MCF 10A (cell line): Measurements from ENCODE around the gene ADORA1. TPM values are rescaled to one million over a fixed set of nuclear protein-coding genes. Genes with fewer than 3 reads are reported as not detected.

ENCODE experiments used
- BruUV-seq: library from RNA; stranded (reverse); fragments of 400-500 nt; replicated peaks from 2 replicates; lab custom pipeline; 2021; lab: Mats Ljungman, UMichigan
- CTCF ChIA-PET: fragments of 300-600 bp; sonication (Branson Sonifier 250); formaldehyde crosslinking; extraction: SDS; loops from one replicate; lab custom pipeline; 2021; ENCODE audit warnings: antibody characterized with exemption, inconsistent platforms; lab: Yijun Ruan, JAX
- POLR2A ChIA-PET: fragments of 300-600, 350-650 bp; sonication (Branson Sonifier 250); formaldehyde crosslinking; extraction: SDS; loops from one replicate; lab custom pipeline; 2020; ENCODE audit warnings: antibody characterized with exemption, inconsistent platforms; lab: Yijun Ruan, JAX
- DNase-seq: peaks from one replicate; pipeline ENCODE4 v3.0.0-alpha.2; 2018; ENCODE audit not compliant: unreplicated experiment
- H3K27ac Mint-ChIP-seq: one replicate; pipeline ENCODE4 v1.8.0; 2022; ENCODE audit warnings: mild to moderate bottlenecking, low read depth, mixed read lengths; ENCODE audit not compliant: unreplicated experiment
- H3K27me3 Mint-ChIP-seq: one replicate; pipeline ENCODE4 v1.8.0; 2022; ENCODE audit warnings: mixed read lengths; ENCODE audit not compliant: insufficient read depth, unreplicated experiment
- H3K36me3 Mint-ChIP-seq: one replicate; pipeline ENCODE4 v1.8.0; 2022; ENCODE audit warnings: mild to moderate bottlenecking, moderate library complexity, mixed read lengths; ENCODE audit not compliant: insufficient read depth, unreplicated experiment
- H3K4me1 Mint-ChIP-seq: one replicate; pipeline ENCODE4 v1.8.0; 2022; ENCODE audit warnings: mixed read lengths; ENCODE audit not compliant: insufficient read depth, unreplicated experiment
- H3K4me3 Mint-ChIP-seq: one replicate; pipeline ENCODE4 v1.8.0; 2022; ENCODE audit warnings: mild to moderate bottlenecking, moderate library complexity, mixed read lengths; ENCODE audit not compliant: unreplicated experiment
- H3K9me3 Mint-ChIP-seq: one replicate; pipeline ENCODE4 v1.8.0; 2022; ENCODE audit warnings: mixed read lengths; ENCODE audit not compliant: unreplicated experiment
- intact Hi-C: fragments of 100-400 bp; cut with micrococcal nuclease; formaldehyde crosslinking; loops from 2 replicates; pipeline ENCODE4 v1.14.1; 2022
- total RNA-seq: library from RNA; stranded (reverse); gene quantifications from 2 replicates; pipeline ENCODE4 v1.2.3, GENCODE V29; 2022
- TF ChIP-seq, protein P1 (sequence below): fragments of 200-600 bp; IDR thresholded peaks from one replicate; pipeline ENCODE4 v1.8.0; 2022; ENCODE audit warnings: antibody characterized with exemption, mild to moderate bottlenecking; ENCODE audit not compliant: unreplicated experiment

ADORA1 gene
- total RNA-seq, 1 experiment from 2014 or later, result 0.26 TPM

DNA sequence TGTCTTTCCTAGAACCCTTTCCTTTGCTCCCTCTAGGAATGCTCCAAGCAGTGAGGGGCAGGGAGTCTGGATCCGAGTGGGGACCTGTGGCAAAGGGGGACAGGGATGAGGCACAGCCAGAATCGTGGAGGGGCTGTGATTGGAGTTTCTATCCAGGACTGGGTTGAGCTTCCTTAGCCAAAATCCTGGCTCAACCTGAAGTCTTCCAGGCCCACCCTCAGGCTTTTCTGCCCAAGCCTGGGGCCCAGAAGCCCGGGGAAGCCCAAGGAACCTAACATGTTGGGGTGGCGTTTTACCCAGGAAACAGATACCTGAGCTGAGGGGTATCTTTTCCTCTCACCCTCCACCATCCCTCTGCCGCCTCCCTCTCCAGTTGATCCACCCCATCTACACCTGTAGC is 47.1 kb upstream of the ADORA1 start:
- TF ChIP-seq, protein P1, sequence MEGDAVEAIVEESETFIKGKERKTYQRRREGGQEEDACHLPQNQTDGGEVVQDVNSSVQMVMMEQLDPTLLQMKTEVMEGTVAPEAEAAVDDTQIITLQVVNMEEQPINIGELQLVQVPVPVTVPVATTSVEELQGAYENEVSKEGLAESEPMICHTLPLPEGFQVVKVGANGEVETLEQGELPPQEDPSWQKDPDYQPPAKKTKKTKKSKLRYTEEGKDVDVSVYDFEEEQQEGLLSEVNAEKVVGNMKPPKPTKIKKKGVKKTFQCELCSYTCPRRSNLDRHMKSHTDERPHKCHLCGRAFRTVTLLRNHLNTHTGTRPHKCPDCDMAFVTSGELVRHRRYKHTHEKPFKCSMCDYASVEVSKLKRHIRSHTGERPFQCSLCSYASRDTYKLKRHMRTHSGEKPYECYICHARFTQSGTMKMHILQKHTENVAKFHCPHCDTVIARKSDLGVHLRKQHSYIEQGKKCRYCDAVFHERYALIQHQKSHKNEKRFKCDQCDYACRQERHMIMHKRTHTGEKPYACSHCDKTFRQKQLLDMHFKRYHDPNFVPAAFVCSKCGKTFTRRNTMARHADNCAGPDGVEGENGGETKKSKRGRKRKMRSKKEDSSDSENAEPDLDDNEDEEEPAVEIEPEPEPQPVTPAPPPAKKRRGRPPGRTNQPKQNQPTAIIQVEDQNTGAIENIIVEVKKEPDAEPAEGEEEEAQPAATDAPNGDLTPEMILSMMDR, result no peak
- H3K27ac Mint-ChIP-seq, result no peak overlapping the region
- ChIA-PET CTCF (interaction anchor here (1.0 to 4.2 kb wide), 2 partner anchors 41 to 187 kb away, joined by 4 to 24 read pairs; no protein-coding TSS in a partner anchor), POLR2A (no interaction called here)
- H3K36me3 Mint-ChIP-seq, result peaks cover 5% of the 10 kb centered on the region
- no peaks in the 10 kb centered on the region for H3K9me3 Mint-ChIP-seq
- no peaks in the 10 kb centered on the region for H3K4me1 Mint-ChIP-seq
- BruUV-seq, result no TSS peak
- H3K27me3 Mint-ChIP-seq, result peaks cover 43% of the 10 kb centered on the region
- intact Hi-C loops, result no loop called here
- DNase-seq, result no peak
- no peak overlapping the region for H3K4me3 Mint-ChIP-seq

- Mint-ChIP-seq H3K27ac (no peak overlapping the region), H3K36me3 (peaks cover 5% of the 10 kb centered on the region), H3K4me1 (no peaks in the 10 kb centered on the region), H3K4me3 (no peak overlapping the region), H3K27me3 (peaks cover 43% of the 10 kb centered on the region), H3K9me3 (no peaks in the 10 kb centered on the region)
- ChIA-PET POLR2A (interaction anchor here (0.7 to 1.0 kb wide), 2 partner anchors 9 to 16 kb away, joined by 3 to 4 read pairs; no protein-coding TSS in a partner anchor), CTCF (interaction anchor here (0.5 to 4.2 kb wide), 6 partner anchors 12 to 186 kb away, joined by 3 to 24 read pairs (median 4); no protein-coding TSS in a partner anchor)
- no TSS peak for BruUV-seq
- TF ChIP-seq, protein P1, result no peak
- no peak for DNase-seq
- intact Hi-C loops, result no loop called here
These were observed 45.9 kb upstream of the ADORA1 start for GRCh38 chr1:203081465-203082230.

- intact Hi-C loops, result no loop called here
- ChIA-PET POLR2A (interaction anchor here (0.7 to 1.0 kb wide), 2 partner anchors 9 to 16 kb away, joined by 3 to 4 read pairs; no protein-coding TSS in a partner anchor), CTCF (interaction anchor here (0.6 to 4.2 kb wide), 7 partner anchors 11 to 1736 kb away, joined by 3 to 24 read pairs (median 3); no protein-coding TSS in a partner anchor)
- no peaks in the 10 kb centered on the region for H3K4me1 Mint-ChIP-seq
- TF ChIP-seq, protein P1, result no peak
- no peak overlapping the region for H3K4me3 Mint-ChIP-seq
- no peak overlapping the region for H3K27ac Mint-ChIP-seq
- no TSS peak for BruUV-seq
- DNase-seq, result no peak
- peaks cover 43% of the 10 kb centered on the region for H3K27me3 Mint-ChIP-seq
- no peaks in the 10 kb centered on the region for H3K9me3 Mint-ChIP-seq
- H3K36me3 Mint-ChIP-seq, result peaks cover 5% of the 10 kb centered on the region
These were observed 45.4 kb upstream of the ADORA1 start for GRCh38 chr1:203082231-203082505.
